ENCODE data around the gene METTL14.

The METTL14 gene

GRCh38 chr4:118752551-118752950 is 67.4 kb downstream of the METTL14 start:
- no peak overlapping the region for H3K23ac ChIP-seq (ENCODE audit: low read length)
- no peaks in the 10 kb centered on the region for H3K79me1 ChIP-seq (ENCODE audit: low read length)
- no peak overlapping the region for H2BK5ac ChIP-seq (ENCODE audit: low read length)
- no peak overlapping the region for H2AK5ac ChIP-seq (ENCODE audit: low read length)
- H3K27ac ChIP-seq (ENCODE audit: low read depth, low read length): no peak overlapping the region
- no peaks in the 10 kb centered on the region for H3K79me2 ChIP-seq (ENCODE audit: control insufficient read depth, insufficient read depth, low read length)
- H3K4me1 ChIP-seq (ENCODE audit: control insufficient read depth, low read depth, low read length): no peaks in the 10 kb centered on the region
- peaks cover 1% of the 10 kb centered on the region for H3K36me3 ChIP-seq (ENCODE audit: control insufficient read depth, insufficient read depth, low read length)
- no peak overlapping the region for H3K4me2 ChIP-seq (ENCODE audit: low read length)
- no peak overlapping the region for H3K9ac ChIP-seq (ENCODE audit: low read length)
- no peak overlapping the region for H4K5ac ChIP-seq (ENCODE audit: low read length)
- DNase-seq: no peak
- no peak overlapping the region for H3K56ac ChIP-seq (ENCODE audit: low read length)
- no peak overlapping the region for H2BK120ac ChIP-seq (ENCODE audit: low read depth, low read length)
- no peaks in the 10 kb centered on the region for H3K27me3 ChIP-seq (ENCODE audit: insufficient read depth, low read length, poor library complexity)
- no CpG with 5 or more reads among the region's 2 CpGs for WGBS (ENCODE audit: extremely low coverage, insufficient coverage, low lambda C conversion rate)
- no peak overlapping the region for H4K8ac ChIP-seq (ENCODE audit: low read depth, low read length)
- H3K18ac ChIP-seq (ENCODE audit: low read length): no peak overlapping the region
- no peak overlapping the region for H3K4me3 ChIP-seq (ENCODE audit: low read length)
- H3K4ac ChIP-seq (ENCODE audit: low read depth, low read length): no peak overlapping the region
- H2BK15ac ChIP-seq (replicated peaks; ENCODE audit: low read depth): no peak overlapping the region

- Histone ChIP-seq H3K79me1 (ENCODE audit: low read length) (no peaks in the 10 kb centered on the region), H3K4me1 (ENCODE audit: control insufficient read depth, low read depth, low read length) (no peaks in the 10 kb centered on the region), H3K9ac (ENCODE audit: low read length) (no peak overlapping the region), H3K23ac (ENCODE audit: low read length) (no peak overlapping the region), H3K27me3 (ENCODE audit: insufficient read depth, low read length, poor library complexity) (no peaks in the 10 kb centered on the region), H3K4ac (ENCODE audit: low read depth, low read length) (no peak overlapping the region), H4K5ac (ENCODE audit: low read length) (no peak overlapping the region), H3K4me2 (ENCODE audit: low read length) (no peak overlapping the region), H3K18ac (ENCODE audit: low read length) (no peak overlapping the region), H3K4me3 (ENCODE audit: low read length) (no peak overlapping the region), H4K8ac (ENCODE audit: low read depth, low read length) (no peak overlapping the region), H2AK5ac (ENCODE audit: low read length) (no peak overlapping the region), H2BK15ac (replicated peaks; ENCODE audit: low read depth) (no peak overlapping the region), H3K79me2 (ENCODE audit: control insufficient read depth, insufficient read depth, low read length) (no peaks in the 10 kb centered on the region), H2BK5ac (ENCODE audit: low read length) (no peak overlapping the region), H3K36me3 (ENCODE audit: control insufficient read depth, insufficient read depth, low read length) (peaks cover 1% of the 10 kb centered on the region), H3K56ac (ENCODE audit: low read length) (no peak overlapping the region), H3K27ac (ENCODE audit: low read depth, low read length) (no peak overlapping the region), H2BK120ac (ENCODE audit: low read depth, low read length) (no peak overlapping the region)
- no peak for DNase-seq
Measured at GRCh38 chr4:118753096-118753495, 67.9 kb downstream of the METTL14 start.

GRCh38 chr4:118753685-118754084 is 68.5 kb downstream of the METTL14 start:
- Histone ChIP-seq H3K18ac (ENCODE audit: low read length) (no peak overlapping the region), H3K4me1 (ENCODE audit: control insufficient read depth, low read depth, low read length) (no peaks in the 10 kb centered on the region), H3K9ac (ENCODE audit: low read length) (no peak overlapping the region), H4K5ac (ENCODE audit: low read length) (no peak overlapping the region), H3K4me2 (ENCODE audit: low read length) (no peak overlapping the region), H2BK5ac (ENCODE audit: low read length) (no peak overlapping the region), H2BK15ac (replicated peaks; ENCODE audit: low read depth) (no peak overlapping the region), H3K36me3 (ENCODE audit: control insufficient read depth, insufficient read depth, low read length) (peaks cover 1% of the 10 kb centered on the region), H3K79me1 (ENCODE audit: low read length) (no peaks in the 10 kb centered on the region), H3K56ac (ENCODE audit: low read length) (no peak overlapping the region), H2AK5ac (ENCODE audit: low read length) (no peak overlapping the region), H3K23ac (ENCODE audit: low read length) (no peak overlapping the region), H3K4me3 (ENCODE audit: low read length) (no peak overlapping the region), H3K4ac (ENCODE audit: low read depth, low read length) (no peak overlapping the region), H4K8ac (ENCODE audit: low read depth, low read length) (no peak overlapping the region), H3K27ac (ENCODE audit: low read depth, low read length) (no peak overlapping the region), H3K79me2 (ENCODE audit: control insufficient read depth, insufficient read depth, low read length) (no peaks in the 10 kb centered on the region), H2BK120ac (ENCODE audit: low read depth, low read length) (no peak overlapping the region), H3K27me3 (ENCODE audit: insufficient read depth, low read length, poor library complexity) (no peaks in the 10 kb centered on the region)
- DNase-seq: no peak
- no CpG with 5 or more reads among the region's 1 CpG for WGBS (ENCODE audit: extremely low coverage, insufficient coverage, low lambda C conversion rate)

GRCh38 chr4:118754890-118755289 is 69.7 kb downstream of the METTL14 start:
- no peak overlapping the region for H3K27ac ChIP-seq (ENCODE audit: low read depth, low read length)
- no peak overlapping the region for H3K4me2 ChIP-seq (ENCODE audit: low read length)
- DNase-seq: no peak
- H3K23ac ChIP-seq (ENCODE audit: low read length): no peak overlapping the region
- no peak overlapping the region for H3K4ac ChIP-seq (ENCODE audit: low read depth, low read length)
- no peaks in the 10 kb centered on the region for H3K4me1 ChIP-seq (ENCODE audit: control insufficient read depth, low read depth, low read length)
- H2BK120ac ChIP-seq (ENCODE audit: low read depth, low read length): no peak overlapping the region
- H2BK15ac ChIP-seq (replicated peaks; ENCODE audit: low read depth): no peak overlapping the region
- no peak overlapping the region for H3K56ac ChIP-seq (ENCODE audit: low read length)
- peaks cover 1% of the 10 kb centered on the region for H3K36me3 ChIP-seq (ENCODE audit: control insufficient read depth, insufficient read depth, low read length)
- H3K4me3 ChIP-seq (ENCODE audit: low read length): no peak overlapping the region
- H4K5ac ChIP-seq (ENCODE audit: low read length): no peak overlapping the region
- H3K79me1 ChIP-seq (ENCODE audit: low read length): no peaks in the 10 kb centered on the region
- H3K27me3 ChIP-seq (ENCODE audit: insufficient read depth, low read length, poor library complexity): no peaks in the 10 kb centered on the region
- no peak overlapping the region for H4K8ac ChIP-seq (ENCODE audit: low read depth, low read length)
- no peak overlapping the region for H3K9ac ChIP-seq (ENCODE audit: low read length)
- H2AK5ac ChIP-seq (ENCODE audit: low read length): no peak overlapping the region
- no peak overlapping the region for H2BK5ac ChIP-seq (ENCODE audit: low read length)
- no peak overlapping the region for H3K18ac ChIP-seq (ENCODE audit: low read length)
- no CpG with 5 or more reads among the region's 2 CpGs for WGBS (ENCODE audit: extremely low coverage, insufficient coverage, low lambda C conversion rate)
- no peaks in the 10 kb centered on the region for H3K79me2 ChIP-seq (ENCODE audit: control insufficient read depth, insufficient read depth, low read length)

GRCh38 chr4:118755438-118756226 is 70.4 kb downstream of the METTL14 start:
- no peaks in the 10 kb centered on the region for H3K79me1 ChIP-seq (ENCODE audit: low read length)
- H4K5ac ChIP-seq (ENCODE audit: low read length): no peak overlapping the region
- H2BK5ac ChIP-seq (ENCODE audit: low read length): no peak overlapping the region
- H3K9ac ChIP-seq (ENCODE audit: low read length): no peak overlapping the region
- H3K4me1 ChIP-seq (ENCODE audit: control insufficient read depth, low read depth, low read length): no peaks in the 10 kb centered on the region
- no peak overlapping the region for H2AK5ac ChIP-seq (ENCODE audit: low read length)
- H2BK15ac ChIP-seq (replicated peaks; ENCODE audit: low read depth): no peak overlapping the region
- H3K18ac ChIP-seq (ENCODE audit: low read length): no peak overlapping the region
- no peaks in the 10 kb centered on the region for H3K79me2 ChIP-seq (ENCODE audit: control insufficient read depth, insufficient read depth, low read length)
- peaks cover 1% of the 10 kb centered on the region for H3K36me3 ChIP-seq (ENCODE audit: control insufficient read depth, insufficient read depth, low read length)
- H3K56ac ChIP-seq (ENCODE audit: low read length): no peak overlapping the region
- no peak overlapping the region for H3K23ac ChIP-seq (ENCODE audit: low read length)
- H3K4me2 ChIP-seq (ENCODE audit: low read length): no peak overlapping the region
- no peak overlapping the region for H2BK120ac ChIP-seq (ENCODE audit: low read depth, low read length)
- H3K27me3 ChIP-seq (ENCODE audit: insufficient read depth, low read length, poor library complexity): no peaks in the 10 kb centered on the region
- H3K4me3 ChIP-seq (ENCODE audit: low read length): no peak overlapping the region
- H3K4ac ChIP-seq (ENCODE audit: low read depth, low read length): no peak overlapping the region
- WGBS (ENCODE audit: extremely low coverage, insufficient coverage, low lambda C conversion rate): no CpG with 5 or more reads among the region's 2 CpGs
- no peak overlapping the region for H3K27ac ChIP-seq (ENCODE audit: low read depth, low read length)
- no peak for DNase-seq
- no peak overlapping the region for H4K8ac ChIP-seq (ENCODE audit: low read depth, low read length)

GRCh38 chr4:118756429-118756828 is 71.2 kb downstream of the METTL14 start:
- no peaks in the 10 kb centered on the region for H3K4me1 ChIP-seq (ENCODE audit: control insufficient read depth, low read depth, low read length)
- H3K4me3 ChIP-seq (ENCODE audit: low read length): no peak overlapping the region
- H4K8ac ChIP-seq (ENCODE audit: low read depth, low read length): no peak overlapping the region
- H2BK120ac ChIP-seq (ENCODE audit: low read depth, low read length): no peak overlapping the region
- DNase-seq: no peak
- H3K27me3 ChIP-seq (ENCODE audit: insufficient read depth, low read length, poor library complexity): no peaks in the 10 kb centered on the region
- H3K23ac ChIP-seq (ENCODE audit: low read length): no peak overlapping the region
- no peak overlapping the region for H3K9ac ChIP-seq (ENCODE audit: low read length)
- no peak overlapping the region for H3K27ac ChIP-seq (ENCODE audit: low read depth, low read length)
- no peaks in the 10 kb centered on the region for H3K79me1 ChIP-seq (ENCODE audit: low read length)
- no peak overlapping the region for H3K4me2 ChIP-seq (ENCODE audit: low read length)
- no peak overlapping the region for H3K56ac ChIP-seq (ENCODE audit: low read length)
- no peak overlapping the region for H2BK15ac ChIP-seq (replicated peaks; ENCODE audit: low read depth)
- no peaks in the 10 kb centered on the region for H3K79me2 ChIP-seq (ENCODE audit: control insufficient read depth, insufficient read depth, low read length)
- WGBS (ENCODE audit: extremely low coverage, insufficient coverage, low lambda C conversion rate): no CpG with 5 or more reads among the region's 3 CpGs
- H3K18ac ChIP-seq (ENCODE audit: low read length): no peak overlapping the region
- no peak overlapping the region for H2BK5ac ChIP-seq (ENCODE audit: low read length)
- H2AK5ac ChIP-seq (ENCODE audit: low read length): no peak overlapping the region
- H3K36me3 ChIP-seq (ENCODE audit: control insufficient read depth, insufficient read depth, low read length): peaks cover 1% of the 10 kb centered on the region
- no peak overlapping the region for H3K4ac ChIP-seq (ENCODE audit: low read depth, low read length)
- no peak overlapping the region for H4K5ac ChIP-seq (ENCODE audit: low read length)
